Endodermal cell (in vitro differentiated cells): ENCODE measurements around the gene SELPLG. TPM values are rescaled to one million over a fixed set of nuclear protein-coding genes. Genes with fewer than 3 reads are reported as not detected.

Source experiments
- DNase-seq: peaks from one replicate; pipeline ENCODE4 v3.0.0-alpha.2; 2017
- H3K27ac ChIP-seq: 2 replicates; pipeline ENCODE4 v1.5.1; 2013; ENCODE audit warnings: mild to moderate bottlenecking, low read depth, low read length, moderate library complexity
- H3K27me3 ChIP-seq: 2 replicates; pipeline ENCODE4 v1.6.1; 2013; ENCODE audit warnings: mild to moderate bottlenecking, low read length, moderate library complexity; ENCODE audit not compliant: insufficient read depth, control insufficient read depth, poor library complexity, severe bottlenecking
- H3K36me3 ChIP-seq: 2 replicates; pipeline ENCODE4 v1.7.0; 2013; ENCODE audit warnings: mild to moderate bottlenecking, low read length, moderate library complexity; ENCODE audit not compliant: control insufficient read depth, insufficient read depth
- H3K4me1 ChIP-seq: one replicate; pipeline ENCODE4 v1.7.0; 2013; ENCODE audit warnings: low read length; ENCODE audit not compliant: control insufficient read depth, insufficient read depth
- H3K4me3 ChIP-seq: 2 replicates; pipeline ENCODE4 v1.5.1; 2013; ENCODE audit warnings: mild to moderate bottlenecking, low read length, moderate library complexity
- H3K9ac ChIP-seq: 2 replicates; pipeline ENCODE4 v1.6.1; 2013; ENCODE audit warnings: mild to moderate bottlenecking, low read length, moderate library complexity; ENCODE audit not compliant: poor library complexity, severe bottlenecking; ENCODE audit errors: extremely low read depth
- H3K9me3 ChIP-seq: 2 replicates; pipeline ENCODE4 v1.6.1; 2013; ENCODE audit warnings: mild to moderate bottlenecking, low read length, moderate library complexity; ENCODE audit not compliant: control insufficient read depth
- H3K27ac Mint-ChIP-seq: 2 replicates; pipeline ENCODE4 v1.8.0; 2020; ENCODE audit warnings: mixed read lengths
- H3K27me3 Mint-ChIP-seq: 2 replicates; pipeline ENCODE4 v1.8.0; 2021; ENCODE audit warnings: mild to moderate bottlenecking, mixed read lengths; ENCODE audit not compliant: insufficient read depth
- H3K36me3 Mint-ChIP-seq: 2 replicates; pipeline ENCODE4 v1.8.0; 2020; ENCODE audit warnings: low read depth, mixed read lengths
- H3K4me1 Mint-ChIP-seq: 2 replicates; pipeline ENCODE4 v1.8.0; 2020; ENCODE audit warnings: mixed read lengths
- H3K4me3 Mint-ChIP-seq: 2 replicates; pipeline ENCODE4 v1.8.0; 2020; ENCODE audit warnings: mild to moderate bottlenecking, moderate library complexity, mixed read lengths
- H3K9me3 Mint-ChIP-seq: 2 replicates; pipeline ENCODE4 v1.8.0; 2020; ENCODE audit warnings: mild to moderate bottlenecking, mixed read lengths
- WGBS, 2 experiments: methylation state at CpG; one replicate each; pipeline versions ENCODE4 v1.1.5 to v1.1.7; 2013; ENCODE audit warnings: missing lambda C conversion rate in 2 of 2, mixed read lengths in 1 of 2; ENCODE audit not compliant: insufficient coverage in 1 of 2, insufficient read length in 1 of 2; 5-methylcytosine and 5-hydroxymethylcytosine counted together
- total RNA-seq, 2 donors: library from RNA; stranded (reverse); fragmentation: NEBNext Ultra II Directional in 1 of 2; extraction: Animal tissue kit (Norgen Biotek cat#: 25700) in 1 of 2; gene quantifications; 2 replicates in 1 of 2; 3 replicates in 1 of 2; pipeline ENCODE4 v1.2.1, GENCODE V29; 2021
- TF ChIP-seq, protein P1 (sequence below): fragments of 200-600 bp; sonication (generic); conservative IDR thresholded peaks from 2 replicates; pipeline ENCODE4 v1.5.0; 2021; ENCODE audit warnings: antibody characterized with exemption, mild to moderate bottlenecking

The SELPLG gene
- total RNA-seq, 2 donors from 2014 or later = 0.13 TPM; not detected in 1

DNA sequence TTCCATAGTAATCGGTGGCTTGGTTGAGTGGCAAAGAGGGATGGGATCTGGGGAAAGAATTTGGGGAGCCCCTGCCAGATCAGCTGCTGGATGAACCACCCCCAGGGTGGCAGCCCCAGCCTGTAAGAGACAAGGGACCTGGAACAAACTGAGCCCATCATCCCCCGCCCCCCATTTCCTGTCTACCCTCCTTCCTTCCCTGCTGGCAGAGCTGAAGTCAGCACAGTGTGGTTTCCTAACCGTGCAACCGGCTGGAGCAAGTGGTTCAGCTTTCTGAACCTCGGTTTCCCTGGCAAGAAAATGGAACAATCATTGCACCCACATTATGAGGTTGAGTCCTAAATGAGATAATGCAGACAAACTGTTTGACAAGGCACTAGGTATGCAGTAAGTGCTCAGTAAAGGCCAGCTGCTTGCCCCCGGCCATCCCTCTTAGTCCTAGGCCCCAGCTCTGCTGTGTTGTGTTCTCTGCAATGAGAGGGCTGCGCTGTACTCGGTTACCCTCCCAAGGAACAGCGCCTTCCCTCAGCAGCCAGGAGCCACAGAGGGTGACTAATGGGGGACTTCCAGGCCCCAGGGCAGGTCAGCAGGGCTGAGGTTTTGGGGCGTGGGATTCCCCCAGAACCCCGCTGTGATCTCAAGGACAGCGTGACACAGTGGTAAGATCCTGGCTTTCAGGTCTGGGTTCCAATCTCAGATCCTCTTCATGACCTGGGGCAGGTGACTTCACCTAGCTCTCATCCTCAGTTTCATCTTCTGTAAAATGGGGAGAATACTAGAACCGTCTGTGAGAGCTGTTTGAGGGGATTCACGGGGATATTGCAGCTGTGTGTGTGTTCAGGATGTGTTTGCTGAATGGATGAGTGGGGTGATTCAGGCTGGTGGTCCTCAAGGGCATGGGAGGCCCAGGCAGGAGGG, 16.5 kb downstream of the SELPLG start:
- Histone ChIP-seq H3K4me1 (no peaks in the 10 kb centered on the region), H3K36me3 (no peaks in the 10 kb centered on the region), H3K4me3 (no peak overlapping the region), H3K27ac (no peak overlapping the region), H3K27me3 (no peaks in the 10 kb centered on the region), H3K9me3 (no peaks in the 10 kb centered on the region), H3K9ac (no peak overlapping the region)
- H3K27ac Mint-ChIP-seq = no peak overlapping the region
- WGBS, 2 experiments = 83 to 89% methylated on average over 11 to 14 of the region's 14 CpGs
- no peaks in the 10 kb centered on the region for H3K4me1 Mint-ChIP-seq
- TF ChIP-seq, protein P1, sequence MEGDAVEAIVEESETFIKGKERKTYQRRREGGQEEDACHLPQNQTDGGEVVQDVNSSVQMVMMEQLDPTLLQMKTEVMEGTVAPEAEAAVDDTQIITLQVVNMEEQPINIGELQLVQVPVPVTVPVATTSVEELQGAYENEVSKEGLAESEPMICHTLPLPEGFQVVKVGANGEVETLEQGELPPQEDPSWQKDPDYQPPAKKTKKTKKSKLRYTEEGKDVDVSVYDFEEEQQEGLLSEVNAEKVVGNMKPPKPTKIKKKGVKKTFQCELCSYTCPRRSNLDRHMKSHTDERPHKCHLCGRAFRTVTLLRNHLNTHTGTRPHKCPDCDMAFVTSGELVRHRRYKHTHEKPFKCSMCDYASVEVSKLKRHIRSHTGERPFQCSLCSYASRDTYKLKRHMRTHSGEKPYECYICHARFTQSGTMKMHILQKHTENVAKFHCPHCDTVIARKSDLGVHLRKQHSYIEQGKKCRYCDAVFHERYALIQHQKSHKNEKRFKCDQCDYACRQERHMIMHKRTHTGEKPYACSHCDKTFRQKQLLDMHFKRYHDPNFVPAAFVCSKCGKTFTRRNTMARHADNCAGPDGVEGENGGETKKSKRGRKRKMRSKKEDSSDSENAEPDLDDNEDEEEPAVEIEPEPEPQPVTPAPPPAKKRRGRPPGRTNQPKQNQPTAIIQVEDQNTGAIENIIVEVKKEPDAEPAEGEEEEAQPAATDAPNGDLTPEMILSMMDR = no peak
- H3K4me3 Mint-ChIP-seq = no peak overlapping the region
- peaks cover 2% of the 10 kb centered on the region for H3K27me3 Mint-ChIP-seq
- no peak for DNase-seq
- peaks cover 9% of the 10 kb centered on the region for H3K9me3 Mint-ChIP-seq
- H3K36me3 Mint-ChIP-seq = no peaks in the 10 kb centered on the region

DNA sequence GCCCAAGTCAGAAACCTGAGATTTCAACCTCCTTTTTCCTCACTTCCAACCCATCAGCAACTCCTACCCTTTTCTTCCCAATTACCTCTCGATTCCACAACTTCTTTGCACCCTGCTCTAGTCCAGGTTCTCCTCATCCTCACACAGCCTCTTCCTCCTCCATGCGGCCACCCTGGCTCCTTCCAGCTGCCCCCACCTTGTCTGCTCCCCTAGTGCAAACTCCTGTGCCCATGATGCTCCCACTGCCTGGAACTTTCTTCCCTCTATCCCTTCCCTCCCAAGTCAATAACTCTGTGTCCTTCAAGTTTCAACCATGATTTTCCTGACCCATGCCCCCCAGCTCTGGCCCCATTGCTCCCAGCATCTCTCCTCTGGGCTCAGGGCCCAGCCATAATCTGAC, 17.3 kb downstream of the SELPLG start:
- Histone ChIP-seq H3K9me3 (no peaks in the 10 kb centered on the region), H3K36me3 (no peaks in the 10 kb centered on the region), H3K27ac (no peak overlapping the region), H3K27me3 (no peaks in the 10 kb centered on the region), H3K4me1 (no peaks in the 10 kb centered on the region), H3K9ac (no peak overlapping the region), H3K4me3 (no peak overlapping the region)
- no peaks in the 10 kb centered on the region for H3K36me3 Mint-ChIP-seq
- WGBS, 2 experiments = 87 to 94% methylated on average over 2 of the region's 2 CpGs
- no peak overlapping the region for H3K4me3 Mint-ChIP-seq
- TF ChIP-seq, protein P1 = no peak
- no peak for DNase-seq
- peaks cover 9% of the 10 kb centered on the region for H3K9me3 Mint-ChIP-seq
- no peaks in the 10 kb centered on the region for H3K4me1 Mint-ChIP-seq
- H3K27ac Mint-ChIP-seq = no peak overlapping the region
- peaks cover 2% of the 10 kb centered on the region for H3K27me3 Mint-ChIP-seq

DNA sequence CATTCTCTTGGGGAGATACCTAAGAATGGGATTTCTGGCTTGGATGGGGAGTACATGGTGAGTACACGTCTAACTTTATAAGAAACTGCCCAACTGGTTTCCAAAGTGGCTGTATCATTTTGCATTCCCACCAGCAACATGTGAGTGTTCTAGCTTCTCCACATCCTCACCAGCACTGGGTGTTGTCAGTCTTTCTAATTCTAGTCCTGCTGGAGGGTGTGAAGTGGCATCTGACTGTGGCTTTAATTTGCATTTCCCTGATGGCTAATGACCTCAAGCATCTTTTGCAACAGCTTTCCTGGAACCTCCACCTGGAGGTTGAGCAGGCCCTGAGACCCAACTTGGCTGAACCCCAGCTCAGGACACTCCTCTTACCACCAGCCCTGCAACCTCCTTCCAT, 17.8 kb downstream of the SELPLG start:
- Histone ChIP-seq H3K27ac (no peak overlapping the region), H3K9ac (no peak overlapping the region), H3K27me3 (no peaks in the 10 kb centered on the region), H3K4me1 (no peaks in the 10 kb centered on the region), H3K4me3 (no peak overlapping the region), H3K36me3 (no peaks in the 10 kb centered on the region), H3K9me3 (no peaks in the 10 kb centered on the region)
- H3K27ac Mint-ChIP-seq = no peak overlapping the region
- no peak for DNase-seq
- H3K4me1 Mint-ChIP-seq = no peaks in the 10 kb centered on the region
- peaks cover 9% of the 10 kb centered on the region for H3K9me3 Mint-ChIP-seq
- no peak overlapping the region for H3K4me3 Mint-ChIP-seq
- WGBS, 2 experiments = 92% methylated on average over 1 of the region's 1 CpG; no CpG with 5 or more reads in 1 of the 2 experiments
- TF ChIP-seq, protein P1 = no peak
- peaks cover 2% of the 10 kb centered on the region for H3K27me3 Mint-ChIP-seq
- no peaks in the 10 kb centered on the region for H3K36me3 Mint-ChIP-seq
